Measurements from ENCODE around the gene SKIDA1.

Gene SKIDA1

GRCh38 chr10:21514818-21515351, 10.6 kb downstream of the SKIDA1 start:
- no peaks in the 10 kb centered on the region for H3K36me3 Mint-ChIP-seq
- H3K27me3 Mint-ChIP-seq = peaks cover 54% of the 10 kb centered on the region
- H3K27ac Mint-ChIP-seq = no peak overlapping the region
- no peak overlapping the region for H3K4me3 Mint-ChIP-seq
- no peaks in the 10 kb centered on the region for H3K9me3 Mint-ChIP-seq (ENCODE audit: low read depth)
- peaks cover 25% of the 10 kb centered on the region for H3K4me1 Mint-ChIP-seq (ENCODE audit: low read depth)

- Mint-ChIP-seq H3K9me3 (ENCODE audit: low read depth) (no peaks in the 10 kb centered on the region), H3K27me3 (peaks cover 51% of the 10 kb centered on the region), H3K36me3 (no peaks in the 10 kb centered on the region), H3K4me3 (no peak overlapping the region), H3K27ac (no peak overlapping the region), H3K4me1 (ENCODE audit: low read depth) (peaks cover 19% of the 10 kb centered on the region)
Observed at GRCh38 chr10:21514129-21514817, 11.2 kb downstream of the SKIDA1 start.

DNA sequence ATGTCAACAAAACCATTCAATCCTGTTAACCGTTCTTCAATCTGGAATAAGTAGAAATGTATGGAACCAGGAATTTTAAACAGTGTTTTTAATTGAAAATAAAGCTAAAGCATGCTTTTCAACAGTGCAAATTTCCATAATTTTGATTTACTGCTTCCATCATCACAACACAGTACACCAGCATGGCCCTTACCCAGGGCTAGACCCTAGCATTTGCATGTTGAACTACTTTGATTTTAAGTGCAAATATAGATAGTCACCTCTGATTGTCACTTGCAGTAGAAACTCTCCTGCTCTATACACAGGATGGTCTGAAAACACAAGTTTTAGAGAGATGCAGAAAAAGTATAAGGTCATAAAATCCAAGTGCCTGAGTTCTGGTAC, 12.1 kb downstream of the SKIDA1 start:
- Mint-ChIP-seq H3K36me3 (no peaks in the 10 kb centered on the region), H3K4me1 (ENCODE audit: low read depth) (peaks cover 10% of the 10 kb centered on the region), H3K27me3 (peaks cover 48% of the 10 kb centered on the region), H3K27ac (no peak overlapping the region), H3K9me3 (ENCODE audit: low read depth) (no peaks in the 10 kb centered on the region), H3K4me3 (no peak overlapping the region)

DNA sequence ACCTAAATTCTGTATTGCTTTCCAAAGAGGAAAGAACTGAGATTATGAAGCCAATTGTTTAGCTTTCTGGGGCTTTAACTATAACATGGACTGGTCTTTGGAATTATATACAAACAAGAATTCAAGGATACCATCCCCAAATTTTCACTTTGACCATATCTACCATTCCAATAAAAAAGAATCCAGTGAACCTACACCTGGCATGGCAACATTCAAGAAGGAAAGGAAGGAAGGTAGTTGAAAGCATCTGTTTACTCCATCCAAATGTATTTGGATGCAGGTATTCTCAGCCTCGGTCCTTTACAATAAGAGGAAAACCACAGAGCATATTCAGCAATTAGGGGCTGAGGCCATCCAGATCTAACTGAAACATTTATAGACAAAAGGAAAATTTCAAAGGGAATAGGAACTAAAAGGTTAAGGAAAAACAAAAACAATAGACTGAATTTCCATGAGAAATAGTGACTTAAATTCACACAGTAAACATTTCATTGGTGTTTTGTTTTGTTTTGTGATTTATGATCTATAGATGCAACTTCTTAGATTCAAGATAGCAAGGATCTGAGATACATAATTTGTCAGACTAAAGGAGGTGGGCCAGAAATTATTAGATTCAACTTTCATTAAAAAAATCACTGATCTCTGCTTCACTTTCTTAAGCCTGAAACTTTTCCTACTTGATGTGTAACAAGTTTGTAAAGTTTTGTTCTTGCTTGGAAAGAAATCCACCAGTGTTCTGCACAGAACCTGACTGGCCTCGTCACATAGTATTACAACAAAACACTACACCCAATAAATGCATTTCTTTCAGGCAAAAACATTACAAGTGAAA, 12.7 kb downstream of the SKIDA1 start:
- Mint-ChIP-seq H3K9me3 (ENCODE audit: low read depth) (no peaks in the 10 kb centered on the region), H3K4me3 (no peak overlapping the region), H3K4me1 (ENCODE audit: low read depth) (peaks cover 4% of the 10 kb centered on the region), H3K36me3 (no peaks in the 10 kb centered on the region), H3K27me3 (peaks cover 44% of the 10 kb centered on the region), H3K27ac (no peak overlapping the region)

- H3K9me3 Mint-ChIP-seq (ENCODE audit: low read depth) = no peaks in the 10 kb centered on the region
- H3K4me1 Mint-ChIP-seq (ENCODE audit: low read depth) = no peaks in the 10 kb centered on the region
- no peaks in the 10 kb centered on the region for H3K36me3 Mint-ChIP-seq
- H3K27me3 Mint-ChIP-seq = peaks cover 45% of the 10 kb centered on the region
- H3K4me3 Mint-ChIP-seq = no peak overlapping the region
- no peak overlapping the region for H3K27ac Mint-ChIP-seq
Observed at GRCh38 chr10:21511946-21512572, 13.4 kb downstream of the SKIDA1 start.

- no peaks in the 10 kb centered on the region for H3K4me1 Mint-ChIP-seq (ENCODE audit: low read depth)
- H3K9me3 Mint-ChIP-seq (ENCODE audit: low read depth) = no peaks in the 10 kb centered on the region
- H3K27ac Mint-ChIP-seq = no peak overlapping the region
- H3K27me3 Mint-ChIP-seq = peaks cover 45% of the 10 kb centered on the region
- no peak overlapping the region for H3K4me3 Mint-ChIP-seq
- H3K36me3 Mint-ChIP-seq = no peaks in the 10 kb centered on the region
Observed at GRCh38 chr10:21511095-21511570, 14.3 kb downstream of the SKIDA1 start.

DNA sequence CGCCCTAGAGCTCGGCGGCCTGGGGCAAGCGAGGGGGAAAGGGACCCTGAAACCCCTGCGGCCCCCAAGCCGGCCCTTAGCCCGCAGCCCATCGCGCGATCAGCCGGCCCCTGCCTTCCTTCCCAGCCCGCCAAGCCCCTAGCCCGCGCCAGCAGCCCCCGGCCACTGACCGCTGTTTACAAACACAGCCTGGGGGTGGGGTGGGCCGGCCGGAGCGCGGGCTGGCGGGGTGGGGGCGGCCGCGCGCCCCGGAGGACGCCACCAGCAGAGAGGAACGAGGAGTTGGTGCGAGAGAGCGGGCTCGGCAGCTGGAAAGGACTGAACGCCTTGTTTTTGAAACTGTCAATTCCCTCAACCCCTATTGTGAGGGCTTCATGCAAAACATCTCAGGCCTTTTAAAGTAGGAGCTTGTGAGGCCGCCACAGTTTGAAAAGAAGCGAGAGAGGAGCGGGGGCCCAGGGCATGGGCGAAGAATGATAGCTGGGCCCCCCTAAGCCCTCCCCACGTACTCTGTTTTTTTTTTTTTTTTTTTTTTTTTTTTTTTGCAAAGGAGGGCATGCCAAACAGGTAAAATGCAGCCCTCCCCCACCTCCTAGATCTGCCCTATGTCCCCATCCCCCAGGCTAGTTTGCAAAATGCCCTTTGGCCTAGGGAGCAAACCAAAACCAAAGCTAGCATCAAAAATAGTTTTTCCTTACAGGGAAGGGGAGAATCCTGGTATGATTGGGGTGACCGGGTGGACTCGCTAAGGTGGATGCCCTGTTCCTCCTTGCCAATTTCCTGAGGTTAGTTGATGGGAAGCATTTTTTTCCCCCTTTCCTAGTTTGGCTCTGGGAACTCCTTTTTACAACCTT, 15.0 kb downstream of the SKIDA1 start:
- peaks cover 38% of the 10 kb centered on the region for H3K27me3 Mint-ChIP-seq
- no peak overlapping the region for H3K4me3 Mint-ChIP-seq
- no peaks in the 10 kb centered on the region for H3K4me1 Mint-ChIP-seq (ENCODE audit: low read depth)
- H3K9me3 Mint-ChIP-seq (ENCODE audit: low read depth) = no peaks in the 10 kb centered on the region
- H3K27ac Mint-ChIP-seq = no peak overlapping the region
- no peaks in the 10 kb centered on the region for H3K36me3 Mint-ChIP-seq

DNA sequence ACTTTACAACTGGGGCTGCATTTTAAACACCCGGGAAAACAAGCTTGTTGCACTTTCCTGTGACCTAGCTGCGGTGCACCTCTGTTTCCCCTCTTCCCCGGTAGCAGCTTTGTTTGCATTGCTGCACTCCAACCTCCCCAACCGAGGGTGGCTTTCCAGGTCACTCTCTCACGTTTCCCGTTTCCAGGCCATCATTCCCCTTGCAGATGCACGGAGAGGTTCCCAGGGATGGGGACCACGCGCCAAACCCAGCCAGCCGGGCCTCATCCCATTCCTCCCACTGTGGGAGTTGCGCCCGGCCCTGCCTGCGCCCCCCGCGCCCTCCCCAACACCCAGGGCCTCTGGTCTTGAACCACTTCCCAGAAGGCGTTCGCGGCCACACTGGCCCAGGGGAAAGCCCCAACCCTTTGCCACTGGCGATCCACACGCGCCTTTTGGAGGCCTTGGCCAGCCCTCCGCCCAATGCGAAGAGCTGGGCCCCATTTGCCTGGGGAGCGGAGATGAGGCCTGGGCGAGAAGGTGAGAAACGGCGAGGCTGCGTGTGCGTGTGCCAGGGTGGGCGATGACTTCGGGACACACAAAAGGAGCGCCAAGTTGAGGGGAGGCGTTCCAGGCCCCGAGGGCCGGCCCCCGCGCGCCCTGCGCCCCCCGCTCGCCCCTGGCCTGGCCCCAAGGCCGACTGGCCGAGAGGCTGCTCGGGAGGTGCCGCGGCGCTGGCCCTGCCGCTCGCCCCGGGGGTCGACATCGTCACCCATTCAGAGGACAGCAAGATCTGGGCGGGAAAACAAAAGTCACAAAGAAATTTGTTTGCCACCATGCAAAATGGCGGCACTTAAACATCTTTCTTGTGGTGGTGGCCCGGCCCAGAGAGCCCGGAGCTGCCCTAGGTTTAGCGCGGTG, 15.9 kb downstream of the SKIDA1 start:
- Mint-ChIP-seq H3K36me3 (no peaks in the 10 kb centered on the region), H3K27ac (no peak overlapping the region), H3K27me3 (peaks cover 38% of the 10 kb centered on the region), H3K4me1 (ENCODE audit: low read depth) (no peaks in the 10 kb centered on the region), H3K9me3 (ENCODE audit: low read depth) (no peaks in the 10 kb centered on the region), H3K4me3 (no peak overlapping the region)

GRCh38 chr10:21508706-21509331, 16.7 kb downstream of the SKIDA1 start:
- no peak overlapping the region for H3K4me3 Mint-ChIP-seq
- H3K4me1 Mint-ChIP-seq (ENCODE audit: low read depth) = no peaks in the 10 kb centered on the region
- H3K27ac Mint-ChIP-seq = no peak overlapping the region
- no peaks in the 10 kb centered on the region for H3K36me3 Mint-ChIP-seq
- no peaks in the 10 kb centered on the region for H3K9me3 Mint-ChIP-seq (ENCODE audit: low read depth)
- H3K27me3 Mint-ChIP-seq = peaks cover 36% of the 10 kb centered on the region

- H3K4me1 Mint-ChIP-seq (ENCODE audit: low read depth) = no peaks in the 10 kb centered on the region
- H3K4me3 Mint-ChIP-seq = no peak overlapping the region
- no peaks in the 10 kb centered on the region for H3K9me3 Mint-ChIP-seq (ENCODE audit: low read depth)
- H3K27me3 Mint-ChIP-seq = peaks cover 26% of the 10 kb centered on the region
- no peaks in the 10 kb centered on the region for H3K36me3 Mint-ChIP-seq
- H3K27ac Mint-ChIP-seq = no peak overlapping the region
Observed at GRCh38 chr10:21507150-21507549, 18.3 kb downstream of the SKIDA1 start.

DNA sequence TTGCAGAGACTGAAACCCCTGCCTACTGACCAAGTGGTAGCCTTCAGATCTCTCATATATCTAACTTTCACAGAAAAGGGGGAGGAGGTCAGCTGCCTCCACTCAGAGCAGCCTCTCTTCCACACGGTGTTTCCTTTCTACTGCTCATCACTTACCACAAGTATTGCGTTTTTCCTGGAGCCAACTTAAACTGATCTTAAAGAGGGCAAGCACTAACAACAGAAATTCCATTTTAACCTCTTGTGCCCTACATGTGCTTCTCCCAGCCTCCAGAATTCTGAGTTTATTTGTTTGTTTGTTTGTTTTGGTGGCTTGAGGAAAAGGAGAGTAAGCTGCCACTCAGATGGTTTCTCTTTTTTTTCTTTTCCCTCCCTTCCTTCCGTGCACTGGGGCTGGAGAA, 19.1 kb downstream of the SKIDA1 start:
- Mint-ChIP-seq H3K27ac (no peak overlapping the region), H3K4me1 (ENCODE audit: low read depth) (no peaks in the 10 kb centered on the region), H3K27me3 (peaks cover 22% of the 10 kb centered on the region), H3K4me3 (no peak overlapping the region), H3K36me3 (no peaks in the 10 kb centered on the region), H3K9me3 (ENCODE audit: low read depth) (no peaks in the 10 kb centered on the region)

DNA sequence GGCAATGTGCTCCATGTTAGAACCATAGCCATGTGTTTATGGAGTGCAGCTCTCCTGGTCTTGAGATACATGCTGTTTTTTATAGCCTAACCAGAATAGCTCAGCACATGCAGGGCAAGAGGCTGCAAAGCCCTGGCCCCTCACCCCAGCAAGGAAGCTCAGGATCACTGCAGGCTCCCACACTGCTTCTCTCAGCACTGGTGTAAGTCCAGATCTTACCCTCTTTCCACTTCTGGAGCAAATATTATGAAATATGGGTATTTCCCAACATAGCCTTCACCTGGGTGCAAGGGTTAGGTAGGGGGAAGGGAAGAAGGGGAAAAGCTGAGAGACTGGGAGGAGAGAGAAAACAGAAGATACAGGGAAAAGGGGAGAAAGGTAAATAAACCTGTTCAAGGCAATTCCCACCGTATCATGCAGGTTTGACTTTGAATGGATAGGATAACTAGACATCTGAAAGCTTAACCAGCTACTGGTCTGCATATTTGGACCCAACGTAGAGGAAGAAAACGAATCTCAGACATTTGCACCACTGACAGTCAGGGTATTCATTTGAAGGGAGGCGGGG, 19.7 kb downstream of the SKIDA1 start:
- Mint-ChIP-seq H3K27me3 (peaks cover 23% of the 10 kb centered on the region), H3K4me3 (no peak overlapping the region), H3K36me3 (no peaks in the 10 kb centered on the region), H3K4me1 (ENCODE audit: low read depth) (no peaks in the 10 kb centered on the region), H3K27ac (no peak overlapping the region), H3K9me3 (ENCODE audit: low read depth) (no peaks in the 10 kb centered on the region)

DNA sequence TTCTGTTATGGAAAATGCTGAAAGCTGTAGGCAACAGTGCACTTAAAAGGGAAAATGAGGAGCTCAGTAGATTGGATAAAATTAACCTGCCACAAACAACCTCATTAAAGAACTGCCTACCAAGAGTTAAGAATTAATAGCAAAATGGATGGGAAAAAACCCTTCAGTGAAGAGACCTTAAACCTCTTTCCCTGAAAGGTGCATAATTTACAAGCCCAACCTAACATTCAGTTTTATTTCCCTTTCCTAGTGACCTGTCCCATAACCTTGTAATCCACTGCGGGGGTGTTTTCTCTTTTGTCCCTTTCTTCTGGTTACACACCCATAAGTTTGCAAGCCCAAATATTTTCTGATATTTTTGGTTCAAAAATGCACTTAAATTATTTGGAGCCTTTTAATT, 21.9 kb downstream of the SKIDA1 start:
- H3K4me1 Mint-ChIP-seq (ENCODE audit: low read depth) = peaks cover 5% of the 10 kb centered on the region
- H3K27me3 Mint-ChIP-seq = peaks cover 29% of the 10 kb centered on the region
- no peak overlapping the region for H3K27ac Mint-ChIP-seq
- no peak overlapping the region for H3K4me3 Mint-ChIP-seq
- no peaks in the 10 kb centered on the region for H3K36me3 Mint-ChIP-seq
- H3K9me3 Mint-ChIP-seq (ENCODE audit: low read depth) = no peaks in the 10 kb centered on the region
